Measurements from ENCODE around the gene KIAA1217. TPM values are rescaled to one million over a fixed set of nuclear protein-coding genes. Genes with fewer than 3 reads are reported as not detected.
"Not testable (repeated sequence)": the region's sequence is repeated elsewhere in the genome, so short reads cannot be mapped to it uniquely, and the experiment has no call there.

Gene KIAA1217
- total RNA-seq, 1 donor from 2014 or later = 2.0 TPM

GRCh38 chr10:24334279-24334939, 125.5 kb downstream of the KIAA1217 start:
- H3K4me3 Mint-ChIP-seq = no peak overlapping the region
- H3K4me1 Mint-ChIP-seq = no peaks in the 10 kb centered on the region
- intact Hi-C loops (cut with micrococcal nuclease) = no loop called here
- no peaks in the 10 kb centered on the region for H3K36me3 Mint-ChIP-seq (ENCODE audit: low read depth)
- no peaks in the 10 kb centered on the region for H3K9me3 Mint-ChIP-seq
- DNase-seq = no peak
- no peaks in the 10 kb centered on the region for H3K27me3 Mint-ChIP-seq
- no peak overlapping the region for H3K27ac Mint-ChIP-seq

GRCh38 chr10:24337723-24338122, 128.8 kb downstream of the KIAA1217 start:
- intact Hi-C loops (cut with micrococcal nuclease); DNase-seq; H3K27ac Mint-ChIP-seq; H3K27me3 Mint-ChIP-seq; H3K36me3 Mint-ChIP-seq (ENCODE audit: low read depth); H3K4me3 Mint-ChIP-seq; H3K9me3 Mint-ChIP-seq; H3K4me1 Mint-ChIP-seq: not testable (repeated sequence)

GRCh38 chr10:24339387-24339786, 130.4 kb downstream of the KIAA1217 start:
- H3K4me1 Mint-ChIP-seq = no peaks in the 10 kb centered on the region
- peaks cover 3% of the 10 kb centered on the region for H3K27me3 Mint-ChIP-seq
- no peak for DNase-seq
- no peaks in the 10 kb centered on the region for H3K36me3 Mint-ChIP-seq (ENCODE audit: low read depth)
- intact Hi-C loops (cut with micrococcal nuclease) = no loop called here
- no peak overlapping the region for H3K27ac Mint-ChIP-seq
- no peak overlapping the region for H3K4me3 Mint-ChIP-seq
- H3K9me3 Mint-ChIP-seq = no peaks in the 10 kb centered on the region

- Mint-ChIP-seq H3K27me3 (peaks cover 4% of the 10 kb centered on the region), H3K9me3 (no peaks in the 10 kb centered on the region), H3K27ac (no peak overlapping the region), H3K4me1 (no peaks in the 10 kb centered on the region), H3K4me3 (no peak overlapping the region), H3K36me3 (ENCODE audit: low read depth) (no peaks in the 10 kb centered on the region)
- intact Hi-C loops (cut with micrococcal nuclease) = no loop called here
- DNase-seq = no peak
Observed at GRCh38 chr10:24340446-24340845, 131.5 kb downstream of the KIAA1217 start.

GRCh38 chr10:24340883-24341282, 131.9 kb downstream of the KIAA1217 start:
- no peak for DNase-seq
- no peaks in the 10 kb centered on the region for H3K4me1 Mint-ChIP-seq
- H3K36me3 Mint-ChIP-seq (ENCODE audit: low read depth) = no peaks in the 10 kb centered on the region
- H3K9me3 Mint-ChIP-seq = no peaks in the 10 kb centered on the region
- H3K27ac Mint-ChIP-seq = no peak overlapping the region
- H3K4me3 Mint-ChIP-seq = no peak overlapping the region
- intact Hi-C loops (cut with micrococcal nuclease) = no loop called here
- peaks cover 4% of the 10 kb centered on the region for H3K27me3 Mint-ChIP-seq

GRCh38 chr10:24341371-24341770, 132.4 kb downstream of the KIAA1217 start:
- no peaks in the 10 kb centered on the region for H3K36me3 Mint-ChIP-seq (ENCODE audit: low read depth)
- no peaks in the 10 kb centered on the region for H3K9me3 Mint-ChIP-seq
- no peaks in the 10 kb centered on the region for H3K4me1 Mint-ChIP-seq
- H3K27me3 Mint-ChIP-seq = peaks cover 4% of the 10 kb centered on the region
- H3K4me3 Mint-ChIP-seq = no peak overlapping the region
- no peak overlapping the region for H3K27ac Mint-ChIP-seq
- intact Hi-C loops (cut with micrococcal nuclease) = no loop called here
- no peak for DNase-seq

- peaks cover 4% of the 10 kb centered on the region for H3K27me3 Mint-ChIP-seq
- no peaks in the 10 kb centered on the region for H3K36me3 Mint-ChIP-seq (ENCODE audit: low read depth)
- intact Hi-C loops (cut with micrococcal nuclease) = no loop called here
- no peaks in the 10 kb centered on the region for H3K9me3 Mint-ChIP-seq
- H3K4me1 Mint-ChIP-seq = no peaks in the 10 kb centered on the region
- DNase-seq = no peak
- no peak overlapping the region for H3K27ac Mint-ChIP-seq
- no peak overlapping the region for H3K4me3 Mint-ChIP-seq
Observed at GRCh38 chr10:24341897-24342296, 133.0 kb downstream of the KIAA1217 start.

GRCh38 chr10:24343686-24344085, 134.7 kb downstream of the KIAA1217 start:
- no peaks in the 10 kb centered on the region for H3K4me1 Mint-ChIP-seq
- intact Hi-C loops (cut with micrococcal nuclease) = no loop called here
- no peaks in the 10 kb centered on the region for H3K36me3 Mint-ChIP-seq (ENCODE audit: low read depth)
- no peak for DNase-seq
- no peaks in the 10 kb centered on the region for H3K9me3 Mint-ChIP-seq
- H3K4me3 Mint-ChIP-seq = no peak overlapping the region
- H3K27me3 Mint-ChIP-seq = peaks cover 4% of the 10 kb centered on the region
- H3K27ac Mint-ChIP-seq = no peak overlapping the region

GRCh38 chr10:24344279-24344678, 135.3 kb downstream of the KIAA1217 start:
- no peak for DNase-seq
- no peaks in the 10 kb centered on the region for H3K4me1 Mint-ChIP-seq
- no peaks in the 10 kb centered on the region for H3K36me3 Mint-ChIP-seq (ENCODE audit: low read depth)
- H3K4me3 Mint-ChIP-seq = no peak overlapping the region
- no peaks in the 10 kb centered on the region for H3K9me3 Mint-ChIP-seq
- H3K27me3 Mint-ChIP-seq = peaks cover 6% of the 10 kb centered on the region
- no peak overlapping the region for H3K27ac Mint-ChIP-seq
- intact Hi-C loops (cut with micrococcal nuclease) = no loop called here

GRCh38 chr10:24344695-24345463, 135.9 kb downstream of the KIAA1217 start:
- intact Hi-C loops (cut with micrococcal nuclease) = no loop called here
- no peaks in the 10 kb centered on the region for H3K36me3 Mint-ChIP-seq (ENCODE audit: low read depth)
- H3K4me3 Mint-ChIP-seq = no peak overlapping the region
- no peaks in the 10 kb centered on the region for H3K9me3 Mint-ChIP-seq
- H3K4me1 Mint-ChIP-seq = no peaks in the 10 kb centered on the region
- no peak for DNase-seq
- H3K27ac Mint-ChIP-seq = no peak overlapping the region
- peaks cover 6% of the 10 kb centered on the region for H3K27me3 Mint-ChIP-seq

- Mint-ChIP-seq H3K4me1 (no peaks in the 10 kb centered on the region), H3K4me3 (no peak overlapping the region), H3K36me3 (ENCODE audit: low read depth) (no peaks in the 10 kb centered on the region), H3K27me3 (peaks cover 6% of the 10 kb centered on the region), H3K27ac (no peak overlapping the region), H3K9me3 (no peaks in the 10 kb centered on the region)
- DNase-seq = no peak
- intact Hi-C loops (cut with micrococcal nuclease) = no loop called here
Observed at GRCh38 chr10:24346877-24347519, 138.1 kb downstream of the KIAA1217 start.

GRCh38 chr10:24349379-24350001, 140.6 kb downstream of the KIAA1217 start:
- no peak overlapping the region for H3K27ac Mint-ChIP-seq
- H3K4me1 Mint-ChIP-seq = no peaks in the 10 kb centered on the region
- peaks cover 4% of the 10 kb centered on the region for H3K27me3 Mint-ChIP-seq
- no peak for DNase-seq
- H3K9me3 Mint-ChIP-seq = no peaks in the 10 kb centered on the region
- H3K36me3 Mint-ChIP-seq (ENCODE audit: low read depth) = no peaks in the 10 kb centered on the region
- H3K4me3 Mint-ChIP-seq = no peak overlapping the region
- intact Hi-C loops (cut with micrococcal nuclease) = no loop called here

GRCh38 chr10:24350070-24350921, 141.4 kb downstream of the KIAA1217 start:
- Mint-ChIP-seq H3K4me3 (no peak overlapping the region), H3K27me3 (peaks cover 7% of the 10 kb centered on the region), H3K9me3 (no peaks in the 10 kb centered on the region), H3K36me3 (ENCODE audit: low read depth) (no peaks in the 10 kb centered on the region), H3K27ac (no peak overlapping the region), H3K4me1 (no peaks in the 10 kb centered on the region)
- DNase-seq = no peak
- intact Hi-C loops (cut with micrococcal nuclease) = no loop called here
